GM12878 (cell line): Measurements from ENCODE around the gene FBXO3. TPM values are rescaled to one million over a fixed set of nuclear protein-coding genes. Genes with fewer than 3 reads are reported as not detected.

Source experiments
- MTA2 ChIP-seq: fragments of 450-650 bp; IDR thresholded peaks from 2 replicates; pipeline ENCODE4 v1.6.1; 2016; ENCODE audit warnings: low read depth, mild to moderate bottlenecking, moderate library complexity
- TAF1 ChIP-seq: IDR thresholded peaks from 2 replicates; pipeline ENCODE4 v1.6.1; 2011; ENCODE audit warnings: mild to moderate bottlenecking, low read depth, low read length, borderline replicate concordance
- ZBED1 ChIP-seq: IDR thresholded peaks from 2 replicates; pipeline ENCODE4 v1.6.1; 2016; ENCODE audit warnings: borderline replicate concordance
- polyA plus RNA-seq, 11 experiments: library from polyadenylated mRNA; depleted of rRNA in 4 of 11; unstranded in 6 of 11; stranded (reverse) in 5 of 11; fragments of >200 nt; fragmentation: Nextera tagmentation in 4 of 11; fragmentation: Illumina TruSeq in 1 of 11; extraction: Ambion mirVana in 4 of 11; extraction: Trizol in 1 of 11; gene quantifications; 1 replicate in 1 of 11; 2 replicates in 10 of 11; pipeline versions ENCODE4 v1.2.1 to v1.2.3, GENCODE V29; 2011 to 2016; ENCODE audit warnings: inconsistent platforms in 2 of 11, missing spikeins in 2 of 11, low read depth in 1 of 11
- total RNA-seq, 4 experiments: library from RNA; depleted of rRNA in 3 of 4; stranded (reverse); fragments of >200 nt in 3 of 4; fragmentation: Illumina TruSeq in 1 of 4; extraction: Trizol in 1 of 4; gene quantifications; 2 replicates each; pipeline versions ENCODE4 v1.2.1 to v1.2.3, GENCODE V29; 2013 to 2021
- TF ChIP-seq, protein P1 (sequence below): fragments of 450-650 bp; IDR thresholded peaks from 2 replicates; pipeline ENCODE4 v1.6.1; 2017; ENCODE audit warnings: antibody characterized with exemption, mild to moderate bottlenecking, moderate library complexity
- TF ChIP-seq, protein P2 (sequence below): IDR thresholded peaks from 2 replicates; pipeline ENCODE4 v1.6.1; 2011; ENCODE audit warnings: low read depth, mild to moderate bottlenecking, low read length, moderate library complexity, borderline replicate concordance; ENCODE audit errors: extremely low read depth
- TF ChIP-seq, protein P3 (sequence below): fragments of 450-650 bp; IDR thresholded peaks from 2 replicates; pipeline ENCODE4 v1.6.1; 2018; ENCODE audit warnings: borderline replicate concordance, mild to moderate bottlenecking; ENCODE audit not compliant: partially characterized antibody

Gene FBXO3
- total and polyA plus RNA-seq, 10 of the 15 experiments (the other 5 are each of a cell fraction or from before 2014, with no cell fraction given): 8.9 to 33.4 (median 13.8) TPM

DNA sequence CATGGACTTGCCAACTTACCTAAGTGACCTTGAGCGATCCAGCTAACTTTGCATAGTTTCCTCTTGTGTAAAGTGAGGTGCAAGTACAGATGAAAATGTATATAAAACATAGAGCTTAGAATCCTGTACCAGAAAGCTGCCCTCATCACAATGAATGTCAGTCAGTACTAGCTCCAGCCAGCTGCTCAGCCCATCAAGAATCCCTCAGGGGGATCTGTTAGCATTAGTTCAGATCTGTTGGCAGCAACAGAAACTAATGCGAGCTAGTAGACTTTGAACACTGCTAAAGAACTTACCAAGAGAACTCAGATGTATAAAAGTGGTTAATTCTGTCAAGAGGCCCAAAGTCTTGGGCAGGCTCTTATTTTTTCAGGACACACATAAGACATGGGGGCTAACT lies 67.4 kb downstream of the FBXO3 start (continued):
- TF ChIP-seq, protein P1, sequence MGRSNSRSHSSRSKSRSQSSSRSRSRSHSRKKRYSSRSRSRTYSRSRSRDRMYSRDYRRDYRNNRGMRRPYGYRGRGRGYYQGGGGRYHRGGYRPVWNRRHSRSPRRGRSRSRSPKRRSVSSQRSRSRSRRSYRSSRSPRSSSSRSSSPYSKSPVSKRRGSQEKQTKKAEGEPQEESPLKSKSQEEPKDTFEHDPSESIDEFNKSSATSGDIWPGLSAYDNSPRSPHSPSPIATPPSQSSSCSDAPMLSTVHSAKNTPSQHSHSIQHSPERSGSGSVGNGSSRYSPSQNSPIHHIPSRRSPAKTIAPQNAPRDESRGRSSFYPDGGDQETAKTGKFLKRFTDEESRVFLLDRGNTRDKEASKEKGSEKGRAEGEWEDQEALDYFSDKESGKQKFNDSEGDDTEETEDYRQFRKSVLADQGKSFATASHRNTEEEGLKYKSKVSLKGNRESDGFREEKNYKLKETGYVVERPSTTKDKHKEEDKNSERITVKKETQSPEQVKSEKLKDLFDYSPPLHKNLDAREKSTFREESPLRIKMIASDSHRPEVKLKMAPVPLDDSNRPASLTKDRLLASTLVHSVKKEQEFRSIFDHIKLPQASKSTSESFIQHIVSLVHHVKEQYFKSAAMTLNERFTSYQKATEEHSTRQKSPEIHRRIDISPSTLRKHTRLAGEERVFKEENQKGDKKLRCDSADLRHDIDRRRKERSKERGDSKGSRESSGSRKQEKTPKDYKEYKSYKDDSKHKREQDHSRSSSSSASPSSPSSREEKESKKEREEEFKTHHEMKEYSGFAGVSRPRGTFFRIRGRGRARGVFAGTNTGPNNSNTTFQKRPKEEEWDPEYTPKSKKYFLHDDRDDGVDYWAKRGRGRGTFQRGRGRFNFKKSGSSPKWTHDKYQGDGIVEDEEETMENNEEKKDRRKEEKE: no peak
- TF ChIP-seq, protein P2, sequence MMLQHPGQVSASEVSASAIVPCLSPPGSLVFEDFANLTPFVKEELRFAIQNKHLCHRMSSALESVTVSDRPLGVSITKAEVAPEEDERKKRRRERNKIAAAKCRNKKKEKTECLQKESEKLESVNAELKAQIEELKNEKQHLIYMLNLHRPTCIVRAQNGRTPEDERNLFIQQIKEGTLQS: no peak
- TF ChIP-seq TAF1 (no peak), MTA2 (no peak), ZBED1 (no peak)
- TF ChIP-seq, protein P3, sequence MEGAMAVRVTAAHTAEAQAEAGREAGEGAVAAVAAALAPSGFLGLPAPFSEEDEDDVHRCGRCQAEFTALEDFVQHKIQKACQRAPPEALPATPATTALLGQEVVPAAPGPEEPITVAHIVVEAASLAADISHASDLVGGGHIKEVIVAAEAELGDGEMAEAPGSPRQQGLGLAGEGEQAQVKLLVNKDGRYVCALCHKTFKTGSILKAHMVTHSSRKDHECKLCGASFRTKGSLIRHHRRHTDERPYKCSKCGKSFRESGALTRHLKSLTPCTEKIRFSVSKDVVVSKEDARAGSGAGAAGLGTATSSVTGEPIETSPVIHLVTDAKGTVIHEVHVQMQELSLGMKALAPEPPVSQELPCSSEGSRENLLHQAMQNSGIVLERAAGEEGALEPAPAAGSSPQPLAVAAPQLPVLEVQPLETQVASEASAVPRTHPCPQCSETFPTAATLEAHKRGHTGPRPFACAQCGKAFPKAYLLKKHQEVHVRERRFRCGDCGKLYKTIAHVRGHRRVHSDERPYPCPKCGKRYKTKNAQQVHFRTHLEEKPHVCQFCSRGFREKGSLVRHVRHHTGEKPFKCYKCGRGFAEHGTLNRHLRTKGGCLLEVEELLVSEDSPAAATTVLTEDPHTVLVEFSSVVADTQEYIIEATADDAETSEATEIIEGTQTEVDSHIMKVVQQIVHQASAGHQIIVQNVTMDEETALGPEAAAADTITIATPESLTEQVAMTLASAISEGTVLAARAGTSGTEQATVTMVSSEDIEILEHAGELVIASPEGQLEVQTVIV: no peak
